GM08714 (cell line): Measurements from ENCODE around the gene TSC2.

Source experiments
- H3K4me3 ChIP-seq: fragments of 200-500 bp; sonication (Bioruptor generic); 2 replicates; pipeline ENCODE4 v1.5.1; 2014; ENCODE audit warnings: mild to moderate bottlenecking, low read length, inconsistent platforms
- ZNF274 ChIP-seq: IDR thresholded peaks from 2 replicates; pipeline ENCODE4 v1.6.1; 2012; ENCODE audit warnings: mild to moderate bottlenecking, low read depth, low read length

Gene TSC2

DNA sequence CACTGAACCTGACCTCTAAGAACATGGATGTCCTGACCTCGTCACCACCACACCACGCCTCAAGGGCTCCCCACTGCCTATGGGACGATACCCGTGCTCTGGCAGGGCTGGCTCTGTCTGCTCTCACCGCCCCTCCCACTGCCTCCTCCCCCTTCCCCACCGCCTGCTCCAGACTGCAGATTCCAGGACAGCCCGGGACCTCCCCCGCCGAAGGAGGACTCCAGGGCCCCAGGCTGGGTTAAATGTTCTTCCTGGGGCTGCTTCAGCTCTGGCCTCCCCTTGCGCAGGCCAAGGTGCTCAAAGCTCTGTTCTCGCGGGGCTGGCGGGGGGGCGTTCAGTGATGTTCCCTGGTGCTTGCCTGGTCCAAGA, 25.1 kb upstream of the TSC2 start:
- no peak for TF ChIP-seq ZNF274
- no peak overlapping the region; the same call in 1 of the 2 replicates for H3K4me3 ChIP-seq

GRCh38 chr16:2023092-2024031, 24.4 kb upstream of the TSC2 start:
- no peak overlapping the region; the same call in 1 of the 2 replicates for H3K4me3 ChIP-seq
- no peak for TF ChIP-seq ZNF274

DNA sequence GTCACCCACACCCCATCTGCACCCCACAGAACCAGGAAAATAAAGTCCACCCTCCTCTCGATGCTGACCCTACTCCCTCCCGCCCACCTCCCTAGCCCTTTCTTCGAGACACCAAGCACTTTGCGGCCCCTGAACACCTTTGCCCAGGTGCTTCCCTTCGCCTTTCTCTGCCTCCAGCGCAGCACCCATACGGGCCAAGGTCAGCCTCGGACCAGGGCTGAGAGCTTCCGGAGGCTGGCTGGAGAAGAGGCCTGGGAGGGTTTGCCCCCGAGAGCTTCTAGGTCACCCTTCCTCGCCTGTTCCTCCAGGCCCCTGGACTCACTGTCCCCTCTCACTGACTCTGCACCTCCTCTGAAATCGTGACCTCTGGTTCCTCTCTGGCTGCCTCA, 23.8 kb upstream of the TSC2 start:
- H3K4me3 ChIP-seq = no peak overlapping the region
- TF ChIP-seq ZNF274 = no peak

- no peak for TF ChIP-seq ZNF274
- no peak overlapping the region for H3K4me3 ChIP-seq
Observed at GRCh38 chr16:2025251-2025650, 22.5 kb upstream of the TSC2 start.

- no peak overlapping the region for H3K4me3 ChIP-seq
- TF ChIP-seq ZNF274 = no peak
Observed at GRCh38 chr16:2025878-2026460, 21.8 kb upstream of the TSC2 start.

DNA sequence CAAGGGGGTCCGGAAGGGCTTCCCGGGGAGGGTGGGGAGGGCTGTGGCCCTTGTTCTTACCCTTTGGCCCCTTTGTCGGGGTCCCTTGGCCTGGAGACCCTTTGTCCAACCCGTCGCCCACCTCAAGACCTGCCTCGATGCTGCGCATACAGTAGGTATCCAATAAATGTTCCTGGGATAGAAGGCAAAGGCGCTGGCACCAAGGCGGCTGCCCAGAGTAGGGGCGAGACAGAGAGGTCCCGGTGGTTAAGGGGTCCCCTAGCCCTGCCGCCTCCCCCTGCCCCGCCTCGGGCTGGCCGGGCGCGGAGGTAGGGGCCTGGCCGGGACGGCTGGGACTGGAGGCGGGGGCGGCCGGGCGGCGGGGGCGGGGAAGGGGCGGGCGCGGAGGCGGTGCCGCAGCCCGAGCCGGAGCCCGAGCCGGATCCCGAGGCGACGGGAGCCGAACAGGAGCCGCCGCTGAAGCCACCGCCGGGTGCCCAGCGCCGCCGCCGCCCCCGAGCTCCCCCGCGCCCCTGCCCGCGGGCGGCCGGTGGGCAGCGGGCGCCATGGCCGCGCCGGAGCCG, 21.2 kb upstream of the TSC2 start, which contains the start of gene NHERF2:
TSS of gene NHERF2 (plus strand) at position 442 of the 563 bp plus-strand sequence. CDS start at position 546, 104 bp downstream.
- no peak within 1 kb of the TSS; the same call in 1 of the 2 replicates for H3K4me3 ChIP-seq

DNA sequence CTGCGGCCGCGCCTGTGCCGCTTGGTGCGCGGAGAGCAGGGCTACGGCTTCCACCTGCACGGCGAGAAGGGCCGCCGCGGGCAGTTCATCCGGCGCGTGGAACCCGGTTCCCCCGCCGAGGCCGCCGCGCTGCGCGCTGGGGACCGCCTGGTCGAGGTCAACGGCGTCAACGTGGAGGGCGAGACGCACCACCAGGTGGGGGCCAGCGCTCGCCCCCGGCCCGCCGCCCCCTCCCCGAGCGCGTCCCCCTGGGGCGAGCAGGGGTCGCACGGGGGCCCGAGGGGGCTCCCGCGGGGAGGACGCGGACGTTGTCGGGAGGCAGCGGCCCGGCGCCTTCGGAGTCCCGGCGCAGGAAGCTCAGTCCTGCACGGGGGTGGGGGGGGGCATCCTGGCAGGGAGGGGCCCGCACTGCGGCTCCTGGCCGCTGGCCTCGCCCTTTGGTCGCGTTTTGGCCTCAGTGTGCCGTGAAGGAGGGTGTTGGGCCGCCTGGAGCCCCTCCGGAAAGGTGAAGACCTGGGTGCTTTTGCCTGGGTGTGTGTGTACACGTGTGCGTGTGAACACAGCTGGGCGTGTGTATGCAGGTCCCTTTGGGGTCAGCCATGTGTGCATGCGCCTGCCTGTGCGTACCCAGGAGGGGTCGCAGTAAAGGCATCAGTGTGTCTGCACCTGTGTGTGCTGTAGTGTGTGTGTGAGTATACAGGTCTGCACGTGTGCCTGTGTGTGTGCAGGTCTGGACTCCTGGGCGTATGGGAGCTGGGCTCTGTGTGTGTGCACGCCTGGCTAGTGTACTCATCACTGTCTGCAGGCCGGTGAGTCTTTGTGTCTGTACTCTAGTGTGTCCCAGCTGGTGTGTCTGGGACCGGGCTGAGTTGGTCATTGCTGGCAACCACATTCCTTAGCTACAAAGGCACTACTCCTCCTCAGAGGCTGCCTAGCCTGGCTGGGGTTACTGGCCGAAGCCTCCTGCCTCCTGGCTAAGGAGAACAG, 20.5 kb upstream of the TSC2 start:
- TF ChIP-seq ZNF274 = no peak
- H3K4me3 ChIP-seq = no peak overlapping the region; the same call in 1 of the 2 replicates

More for the DNA sequence above, 21.2 kb upstream of the TSC2 start, which contains the start of gene NHERF2:
- no peak for TF ChIP-seq ZNF274

DNA sequence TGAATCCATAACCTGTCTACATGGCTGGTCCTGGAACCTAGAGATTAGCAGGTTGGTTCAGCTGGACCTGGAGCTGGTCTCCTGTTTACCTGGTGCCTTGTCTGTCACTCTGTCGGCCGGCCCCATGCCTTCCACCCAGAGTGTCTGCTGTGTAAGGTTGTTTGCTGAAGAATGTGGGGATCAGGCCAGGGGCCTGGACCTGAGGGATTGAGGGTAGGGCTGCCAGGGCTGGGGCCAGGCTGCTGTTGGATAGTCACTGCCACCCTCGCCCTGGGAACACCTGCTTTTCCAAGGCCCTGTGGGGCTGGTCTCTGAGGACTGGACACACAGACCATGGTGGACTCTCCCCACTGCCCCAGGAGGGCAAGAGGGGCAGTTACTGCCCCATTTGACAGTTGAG, 19.6 kb upstream of the TSC2 start:
- no peak overlapping the region for H3K4me3 ChIP-seq
- no peak for TF ChIP-seq ZNF274

GRCh38 chr16:2028620-2029220, 19.1 kb upstream of the TSC2 start:
- no peak overlapping the region for H3K4me3 ChIP-seq
- no peak for TF ChIP-seq ZNF274

- no peak overlapping the region for H3K4me3 ChIP-seq
- no peak for TF ChIP-seq ZNF274
Observed at GRCh38 chr16:2029350-2029749, 18.4 kb upstream of the TSC2 start.

DNA sequence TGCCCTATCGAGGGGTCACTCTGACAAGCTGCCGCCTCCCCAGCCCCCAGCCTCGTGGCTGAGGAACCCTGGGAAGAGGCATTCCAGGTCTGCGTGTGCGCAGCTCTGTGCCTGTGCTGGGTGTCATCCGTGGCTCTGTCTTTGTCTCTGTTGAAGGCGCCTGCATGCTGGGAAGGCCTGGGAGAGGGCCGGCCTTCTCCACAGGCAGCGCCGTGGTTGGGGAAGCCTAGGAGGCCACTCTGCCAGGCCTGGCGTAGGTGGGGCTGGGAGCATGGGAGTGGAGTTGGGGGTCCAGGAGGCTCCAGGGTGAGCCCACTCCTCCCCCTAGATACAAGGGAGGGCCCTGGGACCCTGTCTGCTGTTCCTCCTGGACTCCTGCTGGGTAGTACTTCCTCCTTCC, 17.7 kb upstream of the TSC2 start:
- TF ChIP-seq ZNF274 = no peak
- no peak overlapping the region for H3K4me3 ChIP-seq

GRCh38 chr16:2031081-2031577, 16.7 kb upstream of the TSC2 start:
- H3K4me3 ChIP-seq = no peak overlapping the region
- TF ChIP-seq ZNF274 = no peak
